Fibroblast of the conjunctiva (primary cell): ENCODE measurements around the gene CCR8.
"Not testable (repeated sequence)": the region's sequence is repeated elsewhere in the genome, so short reads cannot be mapped to it uniquely, and the experiment has no call there.

Source experiments
- DNase-seq: peaks from one replicate; pipeline ENCODE4 v3.0.0-alpha.2; 2010; ENCODE audit warnings: low read depth

CCR8 gene

DNA sequence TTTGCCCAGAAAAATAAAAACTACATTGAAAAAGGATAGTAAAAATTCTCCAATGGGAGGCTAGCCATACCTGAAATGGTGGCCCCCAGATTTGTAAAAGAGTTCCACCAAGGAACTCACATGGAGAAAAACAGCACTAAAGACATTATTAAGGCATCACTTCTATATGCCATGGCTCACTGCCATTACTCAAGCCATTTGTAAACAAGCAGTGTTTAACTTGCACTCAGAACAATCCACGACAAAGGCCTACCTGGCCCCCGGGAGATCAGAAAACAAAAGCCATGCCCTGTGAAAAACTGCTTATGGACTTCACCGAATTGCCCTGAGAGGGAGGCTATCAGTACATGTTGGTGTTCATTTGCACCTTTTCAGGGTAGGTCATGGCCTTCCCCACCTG, 19.6 kb downstream of the CCR8 start:
- DNase-seq = no peak

DNA sequence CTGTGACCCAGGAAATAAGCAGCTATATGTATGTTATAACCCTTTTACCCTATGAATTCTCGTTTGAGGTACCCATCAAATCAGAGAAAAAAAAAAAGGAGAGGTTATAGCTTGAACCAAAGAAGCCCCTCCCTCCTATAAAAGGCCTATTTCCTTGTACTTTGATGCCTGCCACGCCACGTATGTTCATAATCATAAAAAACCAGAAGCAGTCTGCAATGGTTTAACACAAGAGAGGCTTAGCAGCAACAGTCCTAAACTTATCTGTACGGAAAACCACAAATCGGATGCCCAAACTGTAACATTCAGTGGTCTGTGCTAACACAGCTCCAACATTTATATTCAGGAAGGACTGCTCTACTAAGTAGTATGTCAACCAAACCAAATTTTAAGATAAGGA, 21.2 kb downstream of the CCR8 start:
- no peak for DNase-seq

DNA sequence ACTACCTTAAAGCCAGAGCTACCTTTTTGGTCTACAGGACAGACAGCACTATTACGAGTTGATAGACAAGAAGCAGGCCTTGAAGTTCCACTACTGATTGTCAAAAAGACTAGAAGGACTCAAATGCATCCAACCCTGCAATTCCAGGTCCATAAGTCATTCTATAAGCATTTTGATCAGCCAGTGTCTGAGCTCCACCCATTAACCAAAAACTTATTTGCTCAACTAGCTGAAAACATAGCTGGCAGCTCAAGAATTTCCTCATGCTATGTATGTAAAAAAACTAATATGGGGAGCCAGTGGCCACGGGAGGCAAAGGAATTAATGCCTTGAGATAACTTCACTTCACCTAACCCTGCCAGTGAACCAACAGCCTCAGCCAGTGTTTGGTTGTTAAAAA, 21.6 kb downstream of the CCR8 start:
- DNase-seq = not testable (repeated sequence)

DNA sequence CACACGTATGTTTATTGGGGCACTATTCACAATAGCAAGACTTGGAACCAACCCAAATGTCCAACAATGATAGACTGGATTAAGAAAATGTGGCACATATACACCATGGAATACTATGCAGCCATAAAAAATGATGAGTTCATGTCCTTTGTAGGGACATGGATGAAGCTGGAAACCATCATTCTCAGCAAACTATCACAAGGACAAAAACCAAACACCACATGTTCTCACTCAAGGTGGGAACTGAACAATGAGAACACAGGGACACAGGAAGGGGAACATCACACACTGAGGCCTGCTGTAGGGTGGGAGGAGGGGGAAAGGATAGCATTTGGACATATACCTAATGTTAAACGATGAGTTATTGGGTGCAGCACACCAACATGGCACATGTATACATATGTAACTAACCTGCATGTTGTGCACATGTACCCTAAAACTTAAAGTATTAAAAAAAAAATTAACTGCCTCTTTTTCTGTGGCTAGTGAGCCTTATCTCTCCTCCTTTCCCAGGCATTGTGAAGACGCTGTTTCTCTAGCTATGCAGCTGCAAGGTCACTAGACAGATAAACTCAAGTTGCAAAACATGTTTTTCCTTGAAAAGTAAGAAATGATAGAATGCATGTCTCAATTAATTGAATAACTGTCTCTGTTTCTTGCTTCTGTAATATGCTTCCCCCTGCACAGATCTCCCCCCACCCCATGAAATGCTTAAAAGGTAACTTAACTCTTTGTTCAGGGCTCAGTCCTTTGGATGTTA, 23.8 kb downstream of the CCR8 start:
- not testable (repeated sequence) for DNase-seq

DNA sequence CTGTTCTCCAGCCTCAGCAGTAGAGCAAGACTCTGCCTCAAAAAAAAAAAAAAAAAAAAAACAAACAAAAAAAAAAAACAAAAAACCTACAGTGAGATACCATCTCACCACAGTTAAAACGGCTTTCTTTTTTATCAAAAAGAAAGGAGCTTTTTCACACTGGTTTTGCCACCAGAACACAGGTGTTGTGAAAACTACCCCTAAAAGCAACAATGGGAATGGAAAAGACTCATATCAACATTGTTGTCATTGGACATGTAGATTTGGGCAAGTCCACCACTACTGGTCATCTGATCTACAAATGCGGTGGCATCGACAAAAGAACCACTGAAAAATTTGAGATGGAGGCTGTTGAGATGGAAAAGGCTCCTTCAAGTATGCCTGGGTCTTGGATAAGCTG, 28.8 kb downstream of the CCR8 start:
- DNase-seq = no peak

DNA sequence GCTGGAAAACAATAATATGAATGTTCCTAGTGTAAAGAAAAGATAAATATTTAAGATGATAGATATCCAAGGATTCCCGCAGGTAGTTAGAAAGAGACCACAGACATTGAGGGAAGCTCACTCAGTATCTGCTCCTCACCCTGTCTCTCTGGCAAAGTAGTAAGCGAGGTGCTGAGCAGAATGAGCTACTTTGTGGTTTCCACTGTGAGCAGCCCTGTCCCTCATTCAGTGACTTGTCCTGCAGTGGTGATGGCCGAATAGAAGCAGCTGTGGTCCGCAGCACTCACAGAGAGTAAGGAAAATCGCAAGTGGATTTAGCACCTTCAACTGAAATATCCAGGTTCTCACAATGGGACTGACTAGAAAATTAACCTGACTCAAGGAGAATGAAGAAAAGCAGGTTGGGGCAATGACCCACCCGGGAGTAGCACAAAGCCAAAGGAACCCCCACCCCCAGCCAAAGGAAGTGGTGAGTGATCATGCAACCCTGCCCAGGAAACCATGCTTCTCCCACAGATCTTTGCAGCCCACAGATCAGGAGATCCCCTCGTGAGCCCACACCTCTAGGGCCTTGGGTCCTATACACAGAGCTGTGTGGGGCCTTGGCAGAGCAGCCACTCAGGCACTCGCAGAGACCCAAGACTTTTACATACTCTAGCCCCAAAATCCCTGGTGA, 31.9 kb downstream of the CCR8 start:
- DNase-seq = no peak

DNA sequence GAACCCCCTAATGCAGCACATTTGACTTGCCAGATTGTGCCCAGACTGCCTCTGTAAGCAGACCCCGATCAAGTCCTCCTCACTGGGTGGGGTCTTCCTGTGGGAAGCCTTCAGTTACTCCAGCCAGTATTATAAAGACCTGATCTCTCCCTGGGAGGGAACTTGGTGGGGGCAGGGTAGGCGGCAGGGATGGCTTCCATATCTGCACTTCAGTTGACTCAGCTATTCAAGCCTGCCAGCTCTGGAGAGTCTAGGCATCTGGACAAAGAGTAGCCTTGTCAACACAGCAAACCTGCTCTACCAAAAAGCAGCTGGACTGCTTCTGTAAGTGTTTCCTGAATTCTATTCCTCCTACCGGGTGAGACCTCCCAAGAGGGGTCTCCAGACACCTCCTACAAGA, 32.7 kb downstream of the CCR8 start:
- DNase-seq = no peak

DNA sequence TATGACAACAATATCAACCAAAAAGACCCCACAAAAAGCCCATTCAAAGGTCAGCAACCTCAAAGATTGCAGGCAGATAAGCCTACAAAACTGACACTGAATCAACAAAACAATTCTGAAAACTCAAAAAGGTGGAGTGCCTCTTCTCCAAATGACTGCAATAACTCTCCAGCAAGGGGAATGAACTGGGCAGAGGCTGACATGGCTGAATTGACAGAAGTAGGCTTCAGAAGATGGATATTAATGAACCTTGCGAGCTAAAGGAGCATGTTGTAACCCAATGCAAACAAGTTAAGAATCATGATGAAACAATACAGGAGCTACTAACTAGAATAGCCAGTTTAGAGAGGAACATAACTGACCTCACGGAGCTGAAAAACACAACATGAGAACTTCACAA, 33.3 kb downstream of the CCR8 start:
- DNase-seq = no peak

DNA sequence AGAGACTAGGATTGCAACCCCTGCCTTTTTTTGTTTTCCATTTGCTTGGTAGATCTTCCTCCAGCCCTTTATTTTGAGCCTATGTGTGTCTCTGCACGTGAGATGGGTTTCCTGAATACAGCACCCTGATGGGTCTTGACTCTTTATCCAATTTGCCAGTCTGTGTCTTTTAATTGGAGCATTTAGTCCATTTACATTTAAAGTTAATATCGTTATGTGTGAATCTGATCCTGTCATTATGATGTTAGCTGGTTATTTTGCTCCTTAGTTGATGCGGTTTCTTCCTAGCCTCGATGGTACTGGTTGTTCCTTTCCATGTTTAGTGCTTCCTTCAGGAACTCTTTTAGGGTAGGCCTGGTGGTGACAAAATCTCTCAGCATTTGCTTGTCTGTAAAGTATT, 40.9 kb downstream of the CCR8 start:
- DNase-seq = not testable (repeated sequence)

DNA sequence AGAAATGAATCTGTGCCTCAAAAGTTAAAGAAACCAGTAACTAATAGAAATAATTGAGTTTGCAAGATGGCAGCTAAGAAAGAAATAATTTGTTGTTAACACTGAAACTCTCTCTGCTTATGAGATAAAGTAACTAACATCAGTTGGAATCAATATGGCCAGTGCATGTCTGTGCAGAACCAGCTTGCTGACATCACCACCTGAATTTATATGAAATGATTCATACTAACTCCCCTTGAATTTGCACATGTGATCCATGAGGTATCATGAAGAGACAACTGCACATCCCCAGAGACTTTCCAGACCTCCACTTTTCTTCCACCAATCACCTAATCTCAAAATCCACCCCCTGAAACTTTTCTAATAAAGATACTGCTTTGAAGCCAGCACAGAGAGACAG, 43.3 kb downstream of the CCR8 start:
- no peak for DNase-seq

DNA sequence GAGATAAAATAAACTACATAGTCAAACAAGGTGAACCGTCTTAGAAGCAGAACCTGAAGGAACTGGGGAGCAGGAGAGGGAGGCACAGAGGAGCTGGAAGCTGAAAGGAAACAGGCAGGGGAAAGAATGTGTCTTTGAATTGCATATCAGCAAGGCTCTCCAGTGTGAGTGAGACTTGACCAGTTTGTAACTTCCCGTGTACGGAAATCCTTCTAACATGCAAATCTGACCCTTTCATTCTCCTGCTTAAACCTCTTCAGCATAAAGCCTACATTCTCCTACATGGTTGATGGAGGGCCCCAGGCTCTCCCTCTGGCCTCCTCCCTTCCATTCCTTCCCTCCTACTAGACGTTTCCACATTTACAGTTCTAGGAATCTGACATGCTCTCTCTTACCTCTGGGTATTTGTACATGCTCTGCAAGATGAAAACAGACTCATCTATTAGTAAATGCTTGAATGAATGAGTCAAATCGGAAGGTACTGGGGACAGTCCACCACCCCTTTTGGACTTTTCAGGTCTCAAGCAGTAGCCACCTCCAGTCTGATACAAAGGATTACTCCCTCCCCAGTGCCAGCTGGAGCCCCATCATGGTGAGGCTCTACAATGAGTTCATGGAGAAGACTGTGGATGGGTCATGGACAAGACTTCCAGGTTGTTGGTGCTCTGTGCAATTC, 47.6 kb downstream of the CCR8 start:
- DNase-seq = no peak

DNA sequence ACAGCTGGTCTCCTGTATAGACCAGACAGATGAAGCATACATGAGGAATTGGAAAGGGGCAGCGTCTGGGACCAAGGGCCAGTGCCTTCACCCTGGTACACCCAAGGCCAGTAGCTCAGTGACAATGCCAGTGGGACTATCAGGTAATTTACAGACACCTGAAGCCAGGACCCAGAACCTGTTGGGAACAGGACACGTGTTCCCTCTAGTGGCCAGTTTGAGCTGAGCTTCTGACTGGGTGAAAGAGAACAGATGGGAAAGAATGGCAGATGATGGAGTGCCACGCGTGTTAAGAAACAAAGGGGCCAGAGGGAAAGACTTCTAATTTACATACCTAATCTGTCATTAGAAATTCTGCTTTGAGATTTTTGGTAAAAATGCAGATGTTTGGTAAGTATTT, 48.6 kb downstream of the CCR8 start:
- no peak for DNase-seq

DNA sequence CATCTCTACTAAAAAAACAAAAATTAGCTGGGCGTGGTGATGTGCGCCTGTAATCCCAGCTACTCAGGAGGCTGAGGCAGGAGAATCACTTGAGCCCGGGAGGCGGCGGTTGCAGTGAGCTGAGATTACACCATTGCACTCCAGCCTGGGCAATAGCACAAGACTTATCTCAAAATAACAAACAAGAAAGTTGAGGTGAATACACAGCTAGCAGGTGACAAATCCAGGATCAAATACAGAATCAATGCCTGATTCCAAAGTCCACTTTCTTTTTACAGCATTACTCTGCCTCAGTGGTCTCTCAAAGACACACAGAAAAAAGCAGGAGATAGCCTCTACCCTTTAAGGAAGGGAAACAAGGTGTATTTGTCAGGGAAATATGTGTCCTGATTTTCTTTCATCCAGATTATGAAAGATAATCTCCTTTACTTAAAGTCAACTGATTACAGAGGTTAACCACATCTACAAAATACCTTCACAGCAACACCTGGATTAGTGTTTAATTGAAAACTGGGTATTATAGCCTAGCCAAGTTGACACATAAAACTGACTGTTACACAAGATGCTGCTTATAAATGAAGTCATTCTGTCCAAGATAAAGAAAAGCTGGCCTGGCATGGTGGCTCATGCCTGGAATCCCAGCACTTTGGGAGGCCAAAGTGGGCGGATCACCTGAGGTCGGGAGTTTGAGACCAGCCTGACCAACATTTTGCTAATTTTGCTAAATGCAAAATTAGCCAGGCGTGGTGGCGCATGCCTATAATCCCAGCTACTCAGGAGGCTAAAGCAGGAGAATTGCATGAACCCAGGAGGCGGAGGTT, 49.7 kb downstream of the CCR8 start:
- no peak for DNase-seq

DNA sequence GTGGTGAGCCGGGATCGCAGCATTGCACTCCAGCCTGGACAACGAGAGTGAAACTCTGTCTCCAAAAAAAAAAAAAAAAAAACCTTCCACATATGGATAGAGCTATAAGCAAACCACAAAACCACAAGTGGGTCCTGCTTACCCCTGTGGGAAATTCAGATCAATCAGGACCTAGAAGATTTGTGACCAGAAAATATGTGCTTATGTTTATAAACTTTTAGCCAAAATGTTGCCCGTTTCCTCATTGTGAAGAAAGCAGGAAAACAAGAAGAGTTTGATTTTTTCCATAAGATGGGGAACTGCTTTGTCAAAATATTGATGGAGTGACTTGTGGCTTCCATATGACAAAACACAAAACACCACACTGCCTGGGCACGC, 50.3 kb downstream of the CCR8 start:
- no peak for DNase-seq

DNA sequence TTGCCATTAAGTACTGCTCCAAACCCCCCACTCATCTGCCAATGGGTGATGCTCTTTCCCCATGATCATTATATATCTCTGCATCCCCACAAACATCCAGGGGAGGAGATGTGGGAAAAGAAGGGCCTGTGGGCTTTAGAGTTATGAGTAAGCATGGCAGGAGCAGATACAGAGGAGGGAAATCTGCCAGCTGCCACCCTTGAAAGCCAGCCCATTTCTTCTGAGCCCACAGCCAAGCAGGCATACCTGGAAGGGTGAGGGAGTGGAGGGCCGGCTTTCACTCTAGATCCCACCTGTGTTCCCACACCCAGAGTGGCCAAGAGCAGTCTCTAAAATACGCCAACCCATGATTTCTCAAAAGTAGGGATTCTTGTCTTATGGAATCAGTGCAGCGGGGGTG, 51.9 kb downstream of the CCR8 start:
- no peak for DNase-seq
